Fibroblast of pulmonary artery (primary cell): Measurements from ENCODE around the gene EPN3.

ENCODE experiments used
- DNase-seq: peaks from one replicate; pipeline ENCODE4 v3.0.0-alpha.2; 2010; ENCODE audit warnings: low read depth
- H3K4me3 ChIP-seq: replicated peaks from 2 replicates; pipeline ENCODE4 v1.5.1; 2011; ENCODE audit warnings: low read depth, mild to moderate bottlenecking, control low read depth, low read length, moderate library complexity
- TF ChIP-seq, protein P1 (sequence below): IDR thresholded peaks from 2 replicates; pipeline ENCODE4 v1.5.1; 2011; ENCODE audit warnings: mild to moderate bottlenecking, control low read depth, low read length, inconsistent platforms; ENCODE audit errors: missing control alignments

Gene EPN3

DNA sequence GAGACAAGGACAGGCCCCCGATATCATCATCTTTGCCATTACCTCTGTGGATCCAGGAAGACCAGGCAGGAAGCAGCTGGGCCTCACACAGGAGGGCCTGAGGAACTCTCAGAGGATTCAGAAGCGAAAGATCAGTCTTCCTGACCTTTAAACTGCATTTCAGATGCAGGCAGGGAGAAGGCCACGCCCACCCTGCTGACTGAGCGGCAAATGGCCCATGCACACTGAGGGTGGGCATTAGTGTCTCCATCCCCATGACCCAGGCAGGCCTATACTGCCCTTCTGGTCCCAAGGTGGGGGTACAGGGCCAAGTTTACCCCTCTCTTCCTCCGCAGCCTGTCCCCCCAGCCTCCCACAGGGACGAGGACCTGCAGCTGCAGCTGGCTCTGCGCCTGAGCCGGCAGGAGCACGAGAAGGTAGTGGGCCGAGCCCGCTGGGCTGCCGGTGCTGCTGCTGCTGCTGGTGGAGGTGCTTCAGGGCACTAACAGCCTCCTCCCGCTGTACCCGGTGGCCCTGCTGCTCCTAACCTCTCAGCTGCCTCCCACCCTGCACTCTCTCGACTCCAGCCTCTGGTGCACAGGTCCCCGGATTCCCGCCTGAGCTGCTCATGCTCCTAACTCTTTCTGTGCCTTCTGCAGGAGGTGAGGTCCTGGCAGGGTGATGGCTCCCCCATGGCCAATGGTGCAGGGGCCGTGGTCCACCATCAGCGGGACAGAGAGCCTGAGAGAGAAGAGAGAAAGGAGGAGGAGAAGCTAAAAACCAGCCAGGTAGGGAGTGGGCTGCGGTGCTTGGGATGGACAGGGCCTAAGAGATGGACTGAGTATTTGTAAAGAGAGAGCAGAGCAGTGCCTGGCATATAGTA, 6.2 kb downstream of the EPN3 start:
- no peak for DNase-seq
- no peak overlapping the region for H3K4me3 ChIP-seq
- TF ChIP-seq, protein P1, sequence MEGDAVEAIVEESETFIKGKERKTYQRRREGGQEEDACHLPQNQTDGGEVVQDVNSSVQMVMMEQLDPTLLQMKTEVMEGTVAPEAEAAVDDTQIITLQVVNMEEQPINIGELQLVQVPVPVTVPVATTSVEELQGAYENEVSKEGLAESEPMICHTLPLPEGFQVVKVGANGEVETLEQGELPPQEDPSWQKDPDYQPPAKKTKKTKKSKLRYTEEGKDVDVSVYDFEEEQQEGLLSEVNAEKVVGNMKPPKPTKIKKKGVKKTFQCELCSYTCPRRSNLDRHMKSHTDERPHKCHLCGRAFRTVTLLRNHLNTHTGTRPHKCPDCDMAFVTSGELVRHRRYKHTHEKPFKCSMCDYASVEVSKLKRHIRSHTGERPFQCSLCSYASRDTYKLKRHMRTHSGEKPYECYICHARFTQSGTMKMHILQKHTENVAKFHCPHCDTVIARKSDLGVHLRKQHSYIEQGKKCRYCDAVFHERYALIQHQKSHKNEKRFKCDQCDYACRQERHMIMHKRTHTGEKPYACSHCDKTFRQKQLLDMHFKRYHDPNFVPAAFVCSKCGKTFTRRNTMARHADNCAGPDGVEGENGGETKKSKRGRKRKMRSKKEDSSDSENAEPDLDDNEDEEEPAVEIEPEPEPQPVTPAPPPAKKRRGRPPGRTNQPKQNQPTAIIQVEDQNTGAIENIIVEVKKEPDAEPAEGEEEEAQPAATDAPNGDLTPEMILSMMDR = no peak

- TF ChIP-seq, protein P1 = no peak
- H3K4me3 ChIP-seq = no peak overlapping the region
- DNase-seq = no peak
Observed at GRCh38 chr17:50539762-50540559, 7.4 kb downstream of the EPN3 start.

- no peak for DNase-seq
- TF ChIP-seq, protein P1 = no peak
- H3K4me3 ChIP-seq = no peak overlapping the region
Observed at GRCh38 chr17:50540560-50541401, 8.2 kb downstream of the EPN3 start.

- peak overlapping the region; percentile 48 for H3K4me3 ChIP-seq
- TF ChIP-seq, protein P1 = no peak
- no peak for DNase-seq
Observed at GRCh38 chr17:50541402-50541715, 8.8 kb downstream of the EPN3 start.

DNA sequence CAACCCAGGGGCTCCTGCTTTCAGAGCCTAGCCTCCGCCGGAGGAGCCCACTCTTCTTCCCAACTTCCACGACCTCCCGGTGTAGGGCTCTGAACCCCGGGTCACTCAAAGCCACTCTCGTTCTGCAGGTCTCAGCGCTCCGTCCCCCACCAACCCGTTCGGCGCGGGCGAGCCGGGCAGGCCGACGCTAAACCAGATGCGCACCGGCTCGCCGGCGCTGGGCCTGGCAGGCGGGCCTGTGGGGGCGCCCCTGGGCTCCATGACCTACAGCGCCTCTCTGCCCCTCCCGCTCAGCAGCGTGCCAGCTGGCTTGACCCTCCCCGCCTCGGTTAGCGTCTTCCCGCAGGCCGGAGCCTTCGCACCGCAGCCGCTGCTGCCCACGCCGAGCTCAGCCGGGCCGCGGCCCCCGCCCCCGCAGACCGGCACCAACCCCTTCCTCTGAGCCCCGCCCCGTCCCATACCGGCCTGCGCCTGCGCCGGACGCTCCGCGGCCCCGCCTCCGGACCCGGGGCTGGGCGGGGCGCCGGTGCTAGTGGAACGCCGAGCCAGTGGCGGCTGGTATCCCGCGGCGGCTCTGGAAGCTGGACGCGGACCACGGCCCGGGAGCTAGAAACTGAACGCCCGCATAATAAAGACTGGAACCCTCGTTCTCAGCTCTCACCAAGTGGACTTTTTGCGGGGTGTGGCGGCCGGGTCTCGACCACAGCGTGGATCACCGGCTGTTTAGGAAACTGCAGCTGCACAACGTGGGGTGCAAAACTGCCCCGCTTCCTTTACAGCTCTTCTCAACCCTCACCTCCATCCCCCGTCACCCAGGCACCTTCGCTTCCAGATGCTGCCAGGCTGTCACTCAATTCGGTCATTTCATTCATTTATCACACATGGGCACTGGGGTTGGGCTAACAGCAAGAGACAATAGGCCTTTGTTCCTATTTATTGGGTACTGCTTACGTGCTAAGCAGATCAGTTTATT, 9.5 kb downstream of the EPN3 start:
- peak overlapping the region; percentile 58 for H3K4me3 ChIP-seq
- TF ChIP-seq, protein P1 = no peak
- DNase-seq = peak; percentile 73
